Measurements from ENCODE around the gene NCF4.

Gene NCF4

GRCh38 chr22:36885474-36885873 is 24.7 kb downstream of the NCF4 start:
- TF ChIP-seq ZNF274 (IDR thresholded peaks at IDR 0.05; ENCODE audit: low read depth, low read length): no peak
- no peak overlapping the region for H3K4me3 ChIP-seq (ENCODE audit: low read length)

GRCh38 chr22:36886016-36886415 is 25.2 kb downstream of the NCF4 start:
- no peak for TF ChIP-seq ZNF274 (IDR thresholded peaks at IDR 0.05; ENCODE audit: low read depth, low read length)
- no peak overlapping the region for H3K4me3 ChIP-seq (ENCODE audit: low read length)

GRCh38 chr22:36887162-36887561 is 26.4 kb downstream of the NCF4 start:
- TF ChIP-seq ZNF274 (IDR thresholded peaks at IDR 0.05; ENCODE audit: low read depth, low read length): no peak

GRCh38 chr22:36891646-36892045 is 30.8 kb downstream of the NCF4 start:
- H3K4me3 ChIP-seq (ENCODE audit: low read length): no peak overlapping the region
- TF ChIP-seq ZNF274 (IDR thresholded peaks at IDR 0.05; ENCODE audit: low read depth, low read length): no peak

More at GRCh38 chr22:36887162-36887561, 26.4 kb downstream of the NCF4 start:
- no peak overlapping the region for H3K4me3 ChIP-seq (ENCODE audit: low read length)

- no peak for TF ChIP-seq ZNF274 (IDR thresholded peaks at IDR 0.05; ENCODE audit: low read depth, low read length)
- H3K4me3 ChIP-seq (ENCODE audit: low read length): no peak overlapping the region
These were observed 31.5 kb downstream of the NCF4 start for GRCh38 chr22:36892292-36892691.

- TF ChIP-seq ZNF274 (IDR thresholded peaks at IDR 0.05; ENCODE audit: low read depth, low read length): no peak
- H3K4me3 ChIP-seq (ENCODE audit: low read length): no peak overlapping the region
These were observed 32.5 kb downstream of the NCF4 start for GRCh38 chr22:36893262-36893661.

GRCh38 chr22:36894266-36894665 is 33.5 kb downstream of the NCF4 start:
- H3K4me3 ChIP-seq (ENCODE audit: low read length): no peak overlapping the region
- no peak for TF ChIP-seq ZNF274 (IDR thresholded peaks at IDR 0.05; ENCODE audit: low read depth, low read length)

- TF ChIP-seq ZNF274 (IDR thresholded peaks at IDR 0.05; ENCODE audit: low read depth, low read length): no peak
These were observed 36.8 kb downstream of the NCF4 start for GRCh38 chr22:36897611-36898010.

GRCh38 chr22:36898690-36899089 is 37.9 kb downstream of the NCF4 start:
- H3K4me3 ChIP-seq (ENCODE audit: low read length): no peak overlapping the region
- TF ChIP-seq ZNF274 (IDR thresholded peaks at IDR 0.05; ENCODE audit: low read depth, low read length): no peak

More at GRCh38 chr22:36897611-36898010, 36.8 kb downstream of the NCF4 start:
- no peak overlapping the region for H3K4me3 ChIP-seq (ENCODE audit: low read length)

- H3K4me3 ChIP-seq (ENCODE audit: low read length): no peak overlapping the region
- no peak for TF ChIP-seq ZNF274 (IDR thresholded peaks at IDR 0.05; ENCODE audit: low read depth, low read length)
These were observed 38.7 kb downstream of the NCF4 start for GRCh38 chr22:36899498-36899897.

- no peak overlapping the region for H3K4me3 ChIP-seq (ENCODE audit: low read length)
- no peak for TF ChIP-seq ZNF274 (IDR thresholded peaks at IDR 0.05; ENCODE audit: low read depth, low read length)
These were observed 39.4 kb downstream of the NCF4 start for GRCh38 chr22:36900225-36900624.

- TF ChIP-seq ZNF274 (IDR thresholded peaks at IDR 0.05; ENCODE audit: low read depth, low read length): no peak
- no peak overlapping the region for H3K4me3 ChIP-seq (ENCODE audit: low read length)
These were observed 40.1 kb downstream of the NCF4 start for GRCh38 chr22:36900880-36901279.

- TF ChIP-seq ZNF274 (IDR thresholded peaks at IDR 0.05; ENCODE audit: low read depth, low read length): no peak
- H3K4me3 ChIP-seq (ENCODE audit: low read length): no peak overlapping the region; the same call in 1 of the 2 replicates
These were observed 40.8 kb downstream of the NCF4 start for GRCh38 chr22:36901411-36902142.

GRCh38 chr22:36902143-36902926 is 41.5 kb downstream of the NCF4 start:
- H3K4me3 ChIP-seq (ENCODE audit: low read length): no peak overlapping the region

GRCh38 chr22:36904260-36904880 is 43.6 kb downstream of the NCF4 start:
- H3K4me3 ChIP-seq (ENCODE audit: low read length): no peak overlapping the region
- TF ChIP-seq ZNF274 (IDR thresholded peaks at IDR 0.05; ENCODE audit: low read depth, low read length): no peak

More at GRCh38 chr22:36902143-36902926, 41.5 kb downstream of the NCF4 start:
- TF ChIP-seq ZNF274 (IDR thresholded peaks at IDR 0.05; ENCODE audit: low read depth, low read length): no peak

Data from GM08714 (cell line).